ENCODE measurements around the gene PRMT7. TPM values are rescaled to one million over a fixed set of nuclear protein-coding genes. Genes with fewer than 3 reads are reported as not detected.

PRMT7 gene
- total and polyA plus RNA-seq, 10 donors = 25.0 to 66.4 (median 42.0) TPM

DNA sequence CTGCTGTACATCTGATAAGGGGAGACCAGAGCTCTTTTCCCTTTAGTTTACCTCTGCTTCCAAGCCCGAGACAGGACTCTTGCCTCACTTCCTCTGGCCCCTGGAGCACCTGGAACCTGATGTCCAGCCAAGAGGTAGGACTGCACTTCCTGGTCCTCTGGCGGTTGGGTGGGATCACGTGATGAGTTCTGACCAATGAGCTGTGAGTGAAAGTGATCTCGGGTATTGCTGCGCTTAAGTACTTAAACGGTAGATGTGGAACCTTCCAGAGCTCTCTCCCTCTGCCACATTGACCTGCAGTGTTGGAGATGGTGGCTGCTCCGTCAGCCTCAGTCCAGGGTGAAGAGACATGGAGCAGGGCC, 70.5 kb downstream of the PRMT7 start:
- Histone ChIP-seq H3K4me3 (no peak overlapping the region), H3K27ac (no peak overlapping the region), H3K27me3 (replicated peaks in 1 of 7) (no peaks in the 10 kb centered on the region), H3K9me3 (no peaks in the 10 kb centered on the region), H3K4me1 (peaks cover 0 to 19% (median 4%) of the 10 kb centered on the region in 6 donors), H3K36me3 (no peaks in the 10 kb centered on the region)
- WGBS, 5 donors = 84 to 96% (median 89%) methylated on average over 7 of the region's 7 CpGs
- no peak for DNase-seq
- intact Hi-C loops (cut with DNase I; ENCODE audit: low total_unique reads) = no loop called here
- TF ChIP-seq, protein P1, sequence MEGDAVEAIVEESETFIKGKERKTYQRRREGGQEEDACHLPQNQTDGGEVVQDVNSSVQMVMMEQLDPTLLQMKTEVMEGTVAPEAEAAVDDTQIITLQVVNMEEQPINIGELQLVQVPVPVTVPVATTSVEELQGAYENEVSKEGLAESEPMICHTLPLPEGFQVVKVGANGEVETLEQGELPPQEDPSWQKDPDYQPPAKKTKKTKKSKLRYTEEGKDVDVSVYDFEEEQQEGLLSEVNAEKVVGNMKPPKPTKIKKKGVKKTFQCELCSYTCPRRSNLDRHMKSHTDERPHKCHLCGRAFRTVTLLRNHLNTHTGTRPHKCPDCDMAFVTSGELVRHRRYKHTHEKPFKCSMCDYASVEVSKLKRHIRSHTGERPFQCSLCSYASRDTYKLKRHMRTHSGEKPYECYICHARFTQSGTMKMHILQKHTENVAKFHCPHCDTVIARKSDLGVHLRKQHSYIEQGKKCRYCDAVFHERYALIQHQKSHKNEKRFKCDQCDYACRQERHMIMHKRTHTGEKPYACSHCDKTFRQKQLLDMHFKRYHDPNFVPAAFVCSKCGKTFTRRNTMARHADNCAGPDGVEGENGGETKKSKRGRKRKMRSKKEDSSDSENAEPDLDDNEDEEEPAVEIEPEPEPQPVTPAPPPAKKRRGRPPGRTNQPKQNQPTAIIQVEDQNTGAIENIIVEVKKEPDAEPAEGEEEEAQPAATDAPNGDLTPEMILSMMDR (IDR thresholded peaks at IDR 0.05 in 8 of 11, conservative IDR thresholded peaks at IDR 0.05 in 3 of 11) = no peak
- no peak for TF ChIP-seq POLR2AphosphoS5 (IDR thresholded peaks at IDR 0.05)
- TF ChIP-seq POLR2A (IDR thresholded peaks at IDR 0.05) = no peak

DNA sequence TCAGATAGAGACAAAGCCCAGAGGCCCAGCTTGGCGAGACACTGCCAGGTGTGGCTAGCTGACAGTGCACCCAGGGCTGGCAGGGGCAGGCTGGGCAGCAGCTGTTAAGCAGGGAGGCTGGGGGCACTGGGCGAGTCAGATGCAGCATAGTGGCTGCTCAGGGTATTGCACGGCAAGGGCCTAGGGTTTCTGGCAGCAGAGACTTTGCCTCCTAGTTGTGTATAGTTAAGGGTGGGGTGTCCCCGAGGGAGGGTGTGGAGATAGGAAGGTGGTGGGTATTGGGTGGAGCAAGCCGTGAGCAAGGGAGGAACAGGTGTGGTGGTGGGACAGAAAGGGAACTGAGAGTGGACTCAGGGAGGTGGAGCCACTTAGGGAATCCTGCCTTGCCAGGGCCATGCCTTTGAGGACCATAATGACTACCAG, 71.5 kb downstream of the PRMT7 start:
- Histone ChIP-seq H3K36me3 (no peaks in the 10 kb centered on the region), H3K9me3 (no peaks in the 10 kb centered on the region), H3K27me3 (replicated peaks in 1 of 7) (no peaks in the 10 kb centered on the region), H3K4me3 (no peak overlapping the region), H3K4me1 (peaks cover 0 to 19% (median 4%) of the 10 kb centered on the region in 6 donors), H3K27ac (peak overlapping the region in 1 of 8 donors; percentile 24)
- intact Hi-C loops (cut with DNase I; ENCODE audit: low total_unique reads) = no loop called here
- TF ChIP-seq POLR2AphosphoS5 (IDR thresholded peaks at IDR 0.05) (peak in 1 of 3 donors; percentile 13), POLR2A (IDR thresholded peaks at IDR 0.05) (no peak)
- TF ChIP-seq, protein P1 (IDR thresholded peaks at IDR 0.05 in 8 of 11, conservative IDR thresholded peaks at IDR 0.05 in 3 of 11) = peak in 7 of 11 experiments; percentile 20 to 44 (median 34)
- WGBS, 5 donors = 57 to 68% (median 62%) methylated on average over 5 of the region's 5 CpGs
- no peak for DNase-seq

DNA sequence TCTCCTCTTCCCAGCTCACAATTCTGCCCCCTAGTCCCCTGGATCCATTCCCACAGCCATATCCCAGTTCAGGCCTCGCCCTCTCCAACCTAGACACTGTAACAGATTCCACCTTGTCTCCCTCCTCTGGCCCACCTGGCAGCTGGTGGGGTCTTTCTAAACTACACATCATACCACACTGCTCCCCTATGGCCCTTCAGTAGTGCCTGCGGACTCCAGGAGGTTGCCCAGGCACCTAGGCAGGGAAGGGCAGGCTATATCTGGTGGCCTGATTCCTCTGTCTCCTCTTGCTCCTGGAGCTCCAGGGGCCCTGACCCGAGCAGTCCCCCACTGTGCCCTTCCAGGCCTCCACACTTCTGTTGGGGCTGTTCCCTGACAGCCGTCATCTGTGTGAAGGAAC, 73.0 kb downstream of the PRMT7 start:
- Histone ChIP-seq H3K9me3 (no peaks in the 10 kb centered on the region), H3K36me3 (no peaks in the 10 kb centered on the region), H3K4me1 (peaks cover 0 to 19% (median 4%) of the 10 kb centered on the region in 6 donors), H3K4me3 (no peak overlapping the region), H3K27me3 (replicated peaks in 1 of 7) (no peaks in the 10 kb centered on the region), H3K27ac (no peak overlapping the region)
- intact Hi-C loops (cut with DNase I; ENCODE audit: low total_unique reads) = no loop called here
- whole genome bisulfite sequencing, 5 donors = 78 to 89% (median 84%) methylated on average over 3 to 4 of the region's 4 CpGs
- TF ChIP-seq, protein P1 (IDR thresholded peaks at IDR 0.05 in 8 of 11, conservative IDR thresholded peaks at IDR 0.05 in 3 of 11) = no peak
- TF ChIP-seq POLR2AphosphoS5 (IDR thresholded peaks at IDR 0.05) (no peak), POLR2A (IDR thresholded peaks at IDR 0.05) (no peak)
- peak; percentile 36 for DNase-seq

DNA sequence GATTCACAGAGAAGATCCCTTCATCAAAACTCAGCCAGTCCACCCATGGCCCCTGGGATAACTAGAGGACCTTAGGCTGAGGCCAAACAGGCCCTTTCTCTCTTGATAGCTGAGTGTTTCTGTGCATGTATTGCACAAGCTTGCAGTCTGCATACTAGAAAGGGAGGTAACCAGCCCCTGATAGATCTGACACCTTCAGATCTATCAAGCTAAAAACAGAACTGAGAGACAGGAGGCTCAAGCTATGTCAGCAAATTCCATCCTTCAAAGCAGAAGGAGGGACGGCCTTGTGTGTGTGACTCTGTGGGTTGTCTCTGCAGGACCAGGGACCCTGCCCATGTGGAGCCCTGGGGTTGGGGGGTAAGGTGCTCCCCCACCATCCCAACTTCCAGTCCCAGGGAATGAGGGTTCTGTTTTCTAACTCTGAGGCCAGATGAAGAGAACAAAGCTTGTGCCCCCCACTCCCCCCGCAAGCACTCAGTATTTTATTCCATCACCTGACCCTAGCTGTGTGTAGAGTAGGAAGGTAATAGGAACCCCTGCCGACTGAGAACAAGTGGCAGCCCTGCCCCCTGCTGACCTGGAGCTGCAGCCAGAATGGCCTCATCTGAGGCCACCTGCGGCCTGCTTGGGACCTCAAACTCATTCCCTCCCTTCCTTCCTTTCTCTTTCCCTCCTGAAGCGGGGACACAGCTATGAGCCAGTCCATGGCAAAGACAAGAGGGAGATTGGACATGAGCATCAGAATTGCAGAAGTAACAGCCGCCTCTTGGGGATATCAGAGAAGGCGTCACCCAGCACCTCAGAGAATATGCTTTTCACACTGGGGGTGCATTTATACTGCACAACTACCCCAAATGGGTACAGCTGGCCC, 73.7 kb downstream of the PRMT7 start:
- H3K36me3 ChIP-seq = no peaks in the 10 kb centered on the region
- H3K27me3 ChIP-seq (replicated peaks in 1 of 7) = no peaks in the 10 kb centered on the region
- no peak for TF ChIP-seq POLR2A (IDR thresholded peaks at IDR 0.05)
- no peak for TF ChIP-seq POLR2AphosphoS5 (IDR thresholded peaks at IDR 0.05)
- TF ChIP-seq, protein P1 (IDR thresholded peaks at IDR 0.05 in 8 of 11, conservative IDR thresholded peaks at IDR 0.05 in 3 of 11) = no peak
- intact Hi-C loops (cut with DNase I; ENCODE audit: low total_unique reads) = no loop called here
- DNase-seq = no peak
- H3K4me3 ChIP-seq = no peak overlapping the region
- no peaks in the 10 kb centered on the region for H3K9me3 ChIP-seq
- 39 to 70% (median 49%) methylated on average over 7 of the region's 7 CpGs for WGBS, 5 donors
- no peak overlapping the region for H3K27ac ChIP-seq
- H3K4me1 ChIP-seq = peaks cover 0 to 19% (median 4%) of the 10 kb centered on the region in 6 donors
